ENCODE data around the gene MFSD6L.

DNA sequence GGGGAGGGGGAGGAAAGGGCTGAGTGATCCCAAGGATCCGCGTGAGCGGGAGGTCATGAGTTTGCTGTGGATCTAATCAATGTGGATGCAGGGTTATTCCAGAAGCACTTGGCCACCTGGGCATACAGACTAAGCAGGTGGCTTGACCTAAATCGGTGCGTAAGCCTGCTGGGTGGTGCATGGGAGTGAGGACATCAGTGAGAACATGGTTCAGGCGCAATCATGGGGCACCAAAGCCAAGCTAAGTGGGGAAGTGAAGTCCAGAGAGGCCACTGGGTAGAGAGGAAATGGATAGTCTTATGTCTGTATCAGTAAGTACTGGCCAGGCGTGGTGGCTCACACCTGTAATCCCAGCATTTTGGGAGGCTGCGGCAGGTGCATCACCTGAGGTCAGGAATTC lies 18.9 kb upstream of the MFSD6L start:
- TF ChIP-seq, protein P1, sequence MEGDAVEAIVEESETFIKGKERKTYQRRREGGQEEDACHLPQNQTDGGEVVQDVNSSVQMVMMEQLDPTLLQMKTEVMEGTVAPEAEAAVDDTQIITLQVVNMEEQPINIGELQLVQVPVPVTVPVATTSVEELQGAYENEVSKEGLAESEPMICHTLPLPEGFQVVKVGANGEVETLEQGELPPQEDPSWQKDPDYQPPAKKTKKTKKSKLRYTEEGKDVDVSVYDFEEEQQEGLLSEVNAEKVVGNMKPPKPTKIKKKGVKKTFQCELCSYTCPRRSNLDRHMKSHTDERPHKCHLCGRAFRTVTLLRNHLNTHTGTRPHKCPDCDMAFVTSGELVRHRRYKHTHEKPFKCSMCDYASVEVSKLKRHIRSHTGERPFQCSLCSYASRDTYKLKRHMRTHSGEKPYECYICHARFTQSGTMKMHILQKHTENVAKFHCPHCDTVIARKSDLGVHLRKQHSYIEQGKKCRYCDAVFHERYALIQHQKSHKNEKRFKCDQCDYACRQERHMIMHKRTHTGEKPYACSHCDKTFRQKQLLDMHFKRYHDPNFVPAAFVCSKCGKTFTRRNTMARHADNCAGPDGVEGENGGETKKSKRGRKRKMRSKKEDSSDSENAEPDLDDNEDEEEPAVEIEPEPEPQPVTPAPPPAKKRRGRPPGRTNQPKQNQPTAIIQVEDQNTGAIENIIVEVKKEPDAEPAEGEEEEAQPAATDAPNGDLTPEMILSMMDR (IDR thresholded peaks at IDR 0.05) = no peak
- no peak for TF ChIP-seq POLR2AphosphoS5 (IDR thresholded peaks at IDR 0.05)

All from prostate gland (tissue), 2 donors.